ENCODE results near the gene SUCLG2.

GRCh38 chr3:67529915-67530314 is 124.5 kb downstream of the SUCLG2 start:
- TF ChIP-seq TAF1 (IDR thresholded peaks at IDR 0.05; ENCODE audit: borderline replicate concordance, low read depth, low read length) (no peak), ESRRA (IDR thresholded peaks at IDR 0.05; ENCODE audit: low read length) (no peak)
